GM21381 (cell line): ENCODE results near the gene BRI3BP.

ENCODE experiments used
- ATAC-seq: cut with Tn5 transposase; IDR thresholded peaks from one replicate; pipeline ENCODE4 v1.9.1; 2021; ENCODE audit warnings: mild to moderate bottlenecking, moderate library complexity; ENCODE audit not compliant: unreplicated experiment

The BRI3BP gene, protein sequence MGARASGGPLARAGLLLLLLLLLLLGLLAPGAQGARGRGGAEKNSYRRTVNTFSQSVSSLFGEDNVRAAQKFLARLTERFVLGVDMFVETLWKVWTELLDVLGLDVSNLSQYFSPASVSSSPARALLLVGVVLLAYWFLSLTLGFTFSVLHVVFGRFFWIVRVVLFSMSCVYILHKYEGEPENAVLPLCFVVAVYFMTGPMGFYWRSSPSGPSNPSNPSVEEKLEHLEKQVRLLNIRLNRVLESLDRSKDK

DNA sequence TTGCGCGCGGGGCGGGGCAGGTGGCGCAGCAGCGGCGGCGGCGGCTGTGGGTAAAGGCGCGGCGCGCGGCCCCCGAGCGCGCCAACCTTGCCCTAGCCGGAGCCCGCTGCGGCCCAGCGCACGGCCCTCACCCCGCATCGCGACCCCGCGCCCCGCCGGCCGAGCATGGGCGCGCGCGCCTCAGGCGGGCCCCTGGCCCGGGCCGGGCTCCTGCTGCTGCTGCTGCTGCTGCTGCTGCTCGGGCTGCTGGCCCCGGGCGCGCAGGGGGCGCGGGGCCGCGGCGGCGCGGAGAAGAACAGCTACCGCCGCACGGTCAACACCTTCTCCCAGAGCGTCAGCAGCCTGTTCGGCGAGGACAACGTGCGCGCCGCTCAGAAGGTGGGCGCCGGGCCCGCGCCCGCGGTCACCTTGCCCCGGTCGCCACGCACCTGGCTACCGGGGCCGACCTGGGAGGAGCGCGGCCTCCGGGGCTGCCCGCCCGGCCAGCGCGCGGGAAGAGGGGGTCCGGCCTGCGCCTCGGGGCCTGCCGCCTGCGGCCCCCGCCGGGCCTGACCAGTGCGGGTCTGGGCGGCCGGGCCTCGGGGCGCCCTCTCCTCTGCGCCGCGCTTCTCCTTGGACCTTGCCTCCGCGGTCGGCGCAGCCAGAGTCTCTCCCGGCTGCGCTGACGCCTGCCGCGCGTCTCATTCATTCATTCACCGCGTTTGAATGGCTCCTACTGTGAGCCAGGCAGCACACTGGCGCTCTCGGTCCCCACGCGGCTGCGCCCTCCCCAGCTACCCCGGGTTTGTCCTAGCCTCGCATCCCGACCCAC is at the start of gene BRI3BP:
BRI3BP (plus strand) TSS at position 20 of the 811 bp plus-strand sequence; CDS start at position 166, 146 bp downstream.
- ATAC-seq: peak; percentile 57

DNA sequence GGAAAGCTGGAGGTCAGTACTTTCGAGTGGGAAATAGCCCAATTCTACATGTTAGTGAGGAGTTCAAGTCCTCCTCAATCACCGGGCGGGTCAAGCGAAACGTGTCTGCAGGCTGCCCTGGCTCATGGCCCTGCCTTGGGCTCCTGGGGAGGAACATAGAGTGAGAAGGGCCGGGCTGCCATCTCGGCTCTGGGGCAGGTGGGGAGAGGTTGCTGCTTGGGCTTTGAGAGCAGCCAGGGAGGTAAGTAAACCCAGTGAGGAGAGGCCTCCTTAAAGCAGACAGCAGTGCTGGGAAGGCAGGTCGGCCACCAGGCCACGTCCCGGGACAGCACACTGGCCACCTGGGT is 47.0 kb upstream of the BRI3BP start:
- ATAC-seq: no peak

DNA sequence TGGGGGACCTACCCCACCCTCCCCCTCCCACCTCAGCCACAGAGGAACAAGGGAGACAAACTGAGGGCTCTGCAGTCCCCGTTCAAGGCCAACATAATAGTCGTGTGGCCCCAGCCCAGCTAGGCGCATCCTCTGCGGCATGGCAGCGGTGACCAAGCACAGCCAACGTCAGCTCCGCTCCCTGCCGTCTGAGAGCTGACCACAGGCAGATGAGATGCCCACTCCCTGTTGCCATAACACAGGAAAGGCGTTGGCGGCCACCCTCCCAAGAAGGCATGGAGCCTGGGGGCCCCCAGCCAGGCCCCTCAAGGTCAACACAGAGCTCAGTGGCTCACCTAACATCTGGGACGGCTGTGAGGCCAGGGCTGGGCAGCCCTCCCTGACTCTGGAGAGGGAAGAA is 46.4 kb upstream of the BRI3BP start:
- ATAC-seq: no peak

DNA sequence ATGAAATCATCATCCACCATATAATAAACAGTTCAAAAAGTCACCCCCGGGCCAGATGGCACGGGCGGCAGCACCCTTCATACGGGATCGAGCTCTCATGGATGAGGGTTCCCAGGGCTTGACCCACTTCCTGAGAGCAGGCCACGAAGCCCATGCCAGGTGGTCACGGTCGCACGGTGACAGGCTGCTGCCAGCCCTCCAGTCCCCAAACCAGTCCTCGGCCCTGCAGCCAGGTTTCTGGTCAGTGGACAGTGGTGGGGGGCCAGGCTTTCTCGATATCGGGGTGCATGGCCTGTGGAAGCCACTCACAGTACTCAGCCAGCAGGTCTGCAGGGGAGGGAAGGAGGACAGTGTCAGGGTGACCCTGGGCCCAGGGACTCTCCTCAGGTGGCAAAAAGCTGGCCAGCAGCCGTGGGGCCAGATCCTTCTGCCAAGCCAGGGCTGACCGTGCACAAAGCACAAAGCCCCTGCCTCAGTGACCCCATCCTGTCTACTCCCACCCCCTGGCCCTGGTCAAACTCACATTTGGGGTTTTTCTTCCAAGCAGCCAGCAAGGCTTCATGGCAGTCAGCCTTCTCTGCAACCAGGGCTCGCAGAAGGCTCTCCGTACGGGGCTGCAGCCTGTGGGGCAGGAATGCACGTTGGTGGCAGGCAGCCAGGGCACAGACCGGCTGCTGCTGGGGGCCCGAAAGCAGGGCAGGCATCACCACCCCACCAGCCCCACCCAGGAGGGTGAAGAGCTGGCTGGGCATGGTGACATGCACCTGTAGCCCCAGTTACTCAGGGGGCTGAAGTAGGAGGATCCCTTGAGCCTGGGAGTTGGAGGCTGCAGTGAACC is 45.7 kb upstream of the BRI3BP start:
- ATAC-seq: no peak

DNA sequence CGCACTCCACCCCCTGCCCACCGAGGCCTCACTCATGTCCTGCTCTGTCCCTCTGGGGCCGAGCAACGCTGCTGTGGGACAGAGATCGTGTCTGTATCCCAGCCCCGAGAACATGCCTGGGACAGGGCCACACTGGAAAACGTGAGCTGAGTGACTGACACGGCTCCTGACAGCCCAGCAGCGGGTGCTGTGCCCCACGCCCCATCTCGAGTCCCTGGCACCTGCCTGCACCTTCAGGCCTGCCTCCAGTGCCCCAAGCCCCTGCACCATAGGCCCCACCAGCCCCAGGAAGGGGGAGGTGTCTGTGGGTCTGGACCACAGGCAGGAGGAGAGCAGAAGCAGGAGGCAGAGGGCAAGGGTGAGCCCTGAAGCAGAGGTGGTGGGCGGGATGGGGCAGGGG is 44.4 kb upstream of the BRI3BP start:
- ATAC-seq: no peak

DNA sequence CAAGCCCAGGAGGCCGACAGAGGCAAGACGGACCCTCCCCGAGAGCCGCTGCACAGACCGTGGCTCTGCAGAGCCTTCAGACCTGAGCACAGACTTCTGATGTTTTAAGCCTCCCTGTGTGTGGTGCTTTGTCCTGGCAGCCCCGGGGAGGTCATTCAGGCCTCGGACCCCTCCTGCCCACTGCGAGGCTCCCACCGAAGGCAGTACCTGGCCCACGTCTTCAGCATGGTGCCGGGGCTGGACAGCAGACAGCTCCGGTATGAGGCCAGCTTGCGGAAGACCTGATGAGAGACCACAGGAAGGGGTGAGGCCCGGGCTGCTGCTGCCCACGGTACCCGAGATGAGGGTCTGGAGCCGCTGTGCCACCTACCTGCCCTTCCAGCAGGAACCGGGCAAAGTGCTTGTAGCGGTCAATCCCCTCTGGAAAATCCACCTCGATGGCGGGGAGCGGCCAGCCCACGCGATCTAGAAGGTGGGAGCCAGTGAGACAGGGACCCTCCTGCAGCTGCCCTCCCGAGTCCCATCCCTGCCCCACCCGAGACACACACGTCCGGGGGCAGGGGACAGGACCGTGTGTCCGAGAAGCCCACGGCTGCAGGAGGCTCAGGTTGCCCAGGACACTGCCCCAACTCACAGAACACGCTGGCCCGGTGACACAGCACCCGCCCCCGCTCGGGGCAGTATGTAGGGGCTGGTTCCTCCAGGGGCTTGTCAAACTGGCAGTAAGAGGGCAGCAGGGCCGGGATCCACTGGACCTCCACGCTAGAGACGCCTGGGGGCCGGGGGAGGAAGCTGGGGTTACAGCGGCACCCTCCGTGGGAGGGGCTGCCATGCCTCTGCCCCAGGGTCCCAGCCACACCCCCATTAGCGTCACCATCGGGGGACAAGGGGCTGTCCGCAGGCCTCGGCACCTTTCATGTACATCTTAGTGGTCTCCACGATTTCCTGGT is 43.4 kb upstream of the BRI3BP start:
- no peak for ATAC-seq

DNA sequence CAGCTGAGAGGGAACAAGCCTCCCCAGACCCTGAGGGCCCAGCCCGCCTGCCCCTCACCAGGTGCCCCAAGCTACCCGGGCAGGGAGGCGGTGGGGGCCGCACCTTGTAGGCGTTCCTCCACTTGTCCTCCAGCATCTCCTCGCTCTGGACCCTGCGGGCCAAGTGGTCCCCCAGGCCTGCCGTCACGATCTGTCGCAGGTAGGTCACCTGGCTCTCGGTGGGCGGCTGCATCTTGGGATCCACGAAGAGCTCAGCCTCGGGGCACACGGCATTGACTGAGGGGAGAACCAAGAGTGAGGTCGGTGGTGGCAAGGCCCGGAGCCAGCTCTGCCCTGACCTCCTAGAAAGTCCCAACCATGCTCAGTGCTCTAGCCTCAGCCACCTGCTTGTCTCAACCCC is 41.1 kb upstream of the BRI3BP start:
- no peak for ATAC-seq

DNA sequence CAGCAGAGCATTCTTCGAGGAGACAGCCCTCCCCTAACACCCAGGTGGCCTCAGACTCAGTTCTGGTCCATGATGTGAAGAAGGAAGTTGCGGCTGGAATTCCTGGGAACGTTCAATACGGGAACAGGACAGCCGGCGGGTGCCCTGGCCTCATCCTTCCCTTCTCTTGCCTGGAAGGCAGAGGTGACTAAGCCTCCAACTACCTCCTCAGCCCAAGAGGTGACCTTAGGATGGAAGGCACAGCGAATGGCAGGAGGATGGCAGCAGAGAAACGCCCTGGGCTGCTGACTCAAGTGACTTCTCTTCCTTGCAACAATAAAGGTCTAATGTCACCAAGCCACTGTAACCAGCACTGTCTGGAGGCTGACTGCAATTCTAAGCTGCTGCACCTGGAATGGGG is 40.6 kb upstream of the BRI3BP start:
- no peak for ATAC-seq

DNA sequence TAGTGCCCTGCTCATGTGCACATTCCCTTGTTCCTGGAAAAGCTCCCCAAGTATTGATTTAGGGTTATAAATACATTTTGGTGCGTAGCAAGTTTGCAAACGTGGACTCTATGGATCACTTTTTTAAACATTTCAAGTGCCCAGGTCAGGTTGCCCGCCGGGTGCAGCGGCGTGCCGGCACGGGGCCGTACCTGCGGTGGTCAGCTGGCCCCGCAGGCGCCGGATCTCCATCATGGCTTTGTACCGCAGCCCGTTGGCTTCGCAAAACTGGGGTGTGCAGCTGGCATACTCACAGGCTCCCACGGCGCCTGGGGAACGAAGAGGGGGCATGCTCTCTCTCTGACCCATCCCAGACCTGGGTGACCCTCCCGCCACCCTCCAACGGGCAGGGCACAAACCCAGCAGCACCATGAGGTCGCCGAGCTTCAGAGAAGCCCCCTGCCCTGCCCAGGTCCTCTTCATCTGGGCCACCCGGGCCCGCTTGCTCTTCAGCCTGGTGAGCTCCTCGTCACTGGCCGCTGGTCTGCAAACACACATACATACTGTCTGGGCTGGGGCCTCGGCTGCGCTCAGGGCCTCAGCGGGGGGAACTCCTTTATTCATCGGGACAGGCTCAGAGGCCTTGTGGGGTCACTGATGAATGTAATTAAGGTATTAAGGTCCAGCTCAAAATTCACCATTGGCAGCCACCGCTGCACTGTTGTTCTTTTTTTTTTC is 39.6 kb upstream of the BRI3BP start:
- ATAC-seq: no peak

DNA sequence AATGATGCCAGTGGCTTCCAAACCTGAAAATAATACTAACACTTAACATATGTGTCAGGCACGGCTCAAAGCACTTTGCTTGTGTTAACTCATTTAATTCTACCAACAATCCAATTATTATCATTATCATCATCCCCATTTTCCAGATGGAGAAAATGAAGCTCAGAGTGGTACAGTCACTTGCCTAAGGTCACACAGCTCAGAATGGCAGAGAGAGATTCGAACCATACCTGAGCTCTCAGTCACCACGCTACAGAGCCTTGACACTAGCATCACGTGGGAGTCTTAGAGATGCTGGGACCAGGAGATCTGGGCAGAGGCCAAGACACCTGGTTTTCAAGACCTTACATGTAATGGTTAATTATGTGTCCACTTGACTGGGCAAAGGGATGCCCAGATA is 38.7 kb upstream of the BRI3BP start:
- no peak for ATAC-seq

DNA sequence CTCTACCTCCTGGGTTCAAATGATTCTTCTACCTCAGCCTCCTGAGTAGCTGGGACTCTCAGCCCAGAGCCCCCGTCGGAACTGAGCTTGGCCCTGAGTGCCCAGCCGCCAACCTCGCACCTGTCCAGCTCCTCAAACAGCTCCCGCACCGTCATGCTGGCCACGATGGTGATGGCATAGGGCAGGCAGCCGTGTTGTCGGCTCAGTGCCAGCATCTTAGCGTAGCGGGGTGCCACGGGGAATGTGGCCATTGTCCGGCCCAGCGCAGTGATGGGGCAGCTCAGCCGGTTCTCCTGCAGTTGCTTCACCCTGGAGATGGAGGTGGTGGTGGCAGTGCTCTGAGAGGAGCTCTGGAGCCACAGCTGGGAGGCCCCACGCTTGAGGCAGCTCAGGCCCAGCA is 36.9 kb upstream of the BRI3BP start:
- no peak for ATAC-seq

DNA sequence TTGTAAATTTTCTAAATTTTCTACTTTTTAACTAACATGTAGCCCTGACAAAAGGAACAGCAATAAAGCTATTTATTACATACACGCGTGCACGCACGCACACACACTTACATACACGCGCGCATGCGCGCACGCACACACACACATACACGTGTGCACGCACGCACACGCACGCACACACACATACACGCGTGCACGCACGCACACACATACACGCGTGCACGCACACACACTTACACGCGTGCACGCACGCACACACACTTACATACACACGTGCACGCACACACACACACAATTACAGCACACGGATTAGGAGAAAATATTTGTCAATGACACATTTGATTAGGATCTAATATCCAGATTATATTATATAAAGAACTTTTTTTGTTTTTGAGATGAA is 32.4 kb upstream of the BRI3BP start:
- ATAC-seq: no peak

DNA sequence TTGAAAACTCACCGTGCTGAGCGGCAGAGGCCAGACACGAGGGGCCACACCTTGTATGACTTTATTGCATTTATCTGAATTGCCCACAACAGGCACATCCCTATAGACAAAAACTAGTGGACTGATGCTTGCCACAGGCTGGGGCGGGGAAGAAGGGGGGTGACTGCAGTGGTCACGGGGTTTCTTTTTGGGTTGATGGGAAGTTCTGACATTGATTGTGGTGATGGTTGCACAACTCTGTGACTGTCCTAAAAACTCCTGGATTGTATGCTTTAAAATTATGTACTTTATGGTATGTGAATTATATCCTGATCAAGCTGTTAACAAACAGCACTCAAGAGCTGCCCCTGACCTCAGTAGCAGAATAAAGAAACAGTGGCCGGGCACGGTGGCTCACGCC is 30.2 kb upstream of the BRI3BP start:
- ATAC-seq: no peak

DNA sequence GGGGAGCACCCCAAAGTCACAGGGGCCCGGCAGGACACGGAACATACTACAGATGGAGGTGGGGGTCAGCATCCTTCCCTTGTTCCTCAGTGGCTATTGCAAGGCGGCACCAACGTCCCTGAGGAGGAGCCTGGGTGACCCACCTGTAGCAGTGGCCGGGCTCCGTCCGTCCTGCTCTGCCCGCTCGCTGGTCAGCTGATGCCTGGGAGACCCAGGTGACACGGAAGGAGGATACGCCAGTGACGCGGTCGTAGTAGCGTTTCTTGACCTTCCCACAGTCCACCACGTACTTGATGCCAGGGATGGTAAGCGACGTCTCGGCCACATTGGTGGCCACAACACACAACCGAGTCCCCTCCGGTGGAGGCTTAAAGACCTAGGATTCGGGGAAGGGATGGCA is 29.2 kb upstream of the BRI3BP start:
- ATAC-seq: no peak

DNA sequence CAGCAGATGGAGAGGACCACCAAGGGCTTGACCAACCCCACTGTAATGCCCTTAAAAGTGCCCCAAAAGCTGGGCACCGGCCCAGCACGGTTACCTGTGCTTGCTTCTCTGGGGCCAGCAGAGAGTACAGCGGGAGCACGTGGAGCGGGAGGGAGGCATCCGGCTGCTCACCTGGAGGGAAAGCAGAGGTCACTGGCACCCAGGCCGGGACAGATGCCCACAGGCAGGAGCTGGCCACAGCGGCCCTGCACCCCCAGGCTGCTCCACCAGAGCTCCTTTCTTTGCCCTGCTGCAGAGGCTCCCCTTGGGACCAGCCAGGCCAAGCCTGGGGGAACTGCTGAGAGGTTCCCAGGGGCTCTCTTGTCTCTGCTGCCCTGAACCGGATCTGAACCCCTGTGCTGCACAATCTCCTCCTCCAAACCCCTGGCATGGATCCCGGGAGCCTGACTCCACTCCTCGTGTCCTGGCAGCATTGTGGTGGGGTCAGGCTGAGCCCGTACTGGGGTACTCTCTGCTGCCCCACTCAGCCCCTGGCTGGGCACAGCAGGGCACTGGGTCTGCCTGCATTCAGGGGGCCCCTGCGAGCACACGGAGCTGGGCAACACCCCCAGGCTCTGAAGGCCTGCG is 28.5 kb upstream of the BRI3BP start:
- ATAC-seq: no peak

DNA sequence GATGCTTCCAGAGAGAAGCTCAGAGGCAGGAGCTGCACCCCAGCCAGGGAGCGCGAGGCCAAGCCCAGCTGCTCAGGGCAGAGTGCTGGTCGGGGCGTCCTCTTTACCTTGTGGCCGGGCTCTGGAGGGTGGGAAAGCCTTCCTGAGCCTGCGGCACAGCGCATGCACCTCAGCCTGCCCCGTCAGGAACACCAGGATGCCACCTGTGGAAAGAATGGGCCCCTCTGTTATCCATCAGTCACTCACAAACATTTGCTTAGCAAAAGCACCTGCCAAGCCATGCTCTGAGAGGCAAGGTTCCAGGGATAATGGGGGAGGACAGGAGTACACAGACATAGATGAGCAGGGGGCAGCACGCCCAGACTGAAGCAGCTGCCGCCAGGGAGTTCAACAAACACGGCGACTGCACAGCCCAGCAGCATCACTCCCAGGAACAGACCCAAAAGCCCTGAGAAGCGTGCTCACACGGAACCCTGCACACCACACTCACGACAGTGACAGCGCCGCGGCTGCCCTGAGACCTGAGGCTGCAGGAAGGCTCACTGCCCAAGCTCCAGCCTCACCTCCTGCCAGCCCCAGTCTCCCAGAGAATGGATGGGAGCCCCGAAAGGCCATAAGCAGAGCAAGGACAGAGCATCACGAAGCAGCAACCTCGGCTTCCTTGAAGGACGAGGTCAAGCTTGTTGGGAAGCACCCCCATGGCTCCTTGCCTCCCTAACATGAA is 26.3 kb upstream of the BRI3BP start:
- no peak for ATAC-seq

DNA sequence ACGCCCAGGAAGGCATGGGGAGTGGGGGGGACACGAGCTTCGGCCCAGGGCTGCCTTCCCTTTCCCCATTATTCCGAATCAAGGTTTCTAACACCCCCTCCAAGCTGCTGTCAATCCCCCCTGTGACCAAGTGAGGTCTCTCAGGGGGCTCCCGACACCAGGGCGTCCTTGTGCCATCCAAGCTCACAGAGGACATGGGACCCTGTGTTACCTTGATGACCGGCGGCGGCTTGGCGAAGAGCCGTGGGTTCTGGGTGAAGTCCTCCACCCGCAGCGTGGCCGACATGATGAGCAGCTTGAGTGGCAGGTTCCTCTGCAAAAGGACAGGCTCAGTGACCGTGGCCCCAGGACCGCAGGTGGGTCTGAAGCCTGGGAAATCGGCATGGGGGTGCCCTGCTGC is 24.8 kb upstream of the BRI3BP start:
- no peak for ATAC-seq

DNA sequence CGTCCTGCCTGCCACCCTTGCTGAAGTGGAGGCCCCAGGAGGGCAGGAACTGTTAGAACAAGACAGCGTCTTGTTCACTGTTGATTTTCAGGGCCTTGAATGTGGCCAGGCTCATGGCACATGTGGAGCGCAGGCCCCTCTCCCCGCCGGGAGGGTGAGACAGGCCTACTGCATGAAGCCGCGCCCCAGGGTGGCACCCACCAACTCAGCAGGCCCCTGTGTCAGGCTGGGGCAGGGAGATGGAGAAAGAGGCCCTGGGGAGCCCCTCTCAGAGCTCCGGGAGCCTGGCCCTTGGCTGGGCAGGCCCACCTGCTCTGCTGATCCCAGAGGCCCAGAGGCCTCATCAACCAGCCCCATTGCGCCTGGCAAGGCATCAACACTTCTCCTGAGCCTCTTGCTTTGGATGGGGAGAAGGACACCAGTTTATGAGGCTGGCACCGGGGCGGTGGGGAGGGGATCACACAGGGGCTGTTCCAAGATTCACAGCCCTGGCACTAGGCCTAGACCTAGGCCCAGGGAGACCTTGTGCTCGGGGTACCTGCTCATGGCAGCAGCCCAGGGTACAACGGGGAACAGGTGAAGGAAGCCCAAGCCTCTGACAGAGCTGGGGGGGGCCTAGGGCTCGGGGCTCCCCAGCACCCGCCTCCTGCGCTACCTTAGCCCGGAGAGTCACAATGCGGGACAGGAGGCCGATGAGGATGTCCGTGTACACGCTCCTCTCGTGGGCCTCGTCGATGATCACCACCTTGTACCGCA is 22.6 kb upstream of the BRI3BP start:
- ATAC-seq: no peak
